NCI-H2081 (cell line): ENCODE results near the gene CTRB2.
"Not testable (repeated sequence)": the region's sequence is repeated elsewhere in the genome, so short reads cannot be mapped to it uniquely, and the experiment has no call there.

ENCODE experiments used
- DNase-seq, 2 experiments: peaks; one replicate each; lab custom pipeline; 2025; lab: John Stamatoyannopoulos, UW

The CTRB2 gene

DNA sequence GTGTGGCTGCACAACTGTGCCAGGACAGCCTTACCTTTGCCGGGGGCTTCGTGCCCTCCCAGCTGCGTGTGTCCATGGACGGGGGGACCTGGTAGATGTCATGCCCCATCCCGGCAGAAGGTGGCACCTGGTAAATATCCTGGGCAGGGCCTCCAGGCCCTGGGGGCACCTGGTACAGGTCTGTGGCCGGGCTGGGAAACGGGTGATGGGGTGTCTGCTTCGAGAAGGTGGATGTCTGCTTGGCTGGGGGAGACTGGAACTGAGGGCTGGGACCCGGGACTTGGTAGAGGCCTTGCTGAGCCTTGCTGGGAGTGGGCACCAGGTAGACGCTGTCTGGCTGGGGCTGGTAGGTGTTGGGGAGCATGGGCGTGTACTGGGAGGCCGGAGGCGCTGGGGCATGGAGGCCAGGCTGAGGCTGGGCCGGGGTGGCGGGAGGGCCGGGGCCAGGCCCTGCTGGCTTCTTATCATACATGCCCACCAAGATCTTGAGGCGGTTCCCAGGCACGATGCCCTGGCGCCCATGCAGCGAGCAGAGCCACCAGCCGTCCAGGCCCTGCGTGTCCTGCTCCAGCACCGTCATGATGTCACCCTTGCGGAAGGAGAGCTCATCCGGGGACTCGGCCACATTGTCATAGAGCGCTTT lies 35.6 kb upstream of the CTRB2 start:
- not testable (repeated sequence) for DNase-seq

- no peak for DNase-seq
Observed at GRCh38 chr16:75241955-75242354, 35.0 kb upstream of the CTRB2 start.

DNA sequence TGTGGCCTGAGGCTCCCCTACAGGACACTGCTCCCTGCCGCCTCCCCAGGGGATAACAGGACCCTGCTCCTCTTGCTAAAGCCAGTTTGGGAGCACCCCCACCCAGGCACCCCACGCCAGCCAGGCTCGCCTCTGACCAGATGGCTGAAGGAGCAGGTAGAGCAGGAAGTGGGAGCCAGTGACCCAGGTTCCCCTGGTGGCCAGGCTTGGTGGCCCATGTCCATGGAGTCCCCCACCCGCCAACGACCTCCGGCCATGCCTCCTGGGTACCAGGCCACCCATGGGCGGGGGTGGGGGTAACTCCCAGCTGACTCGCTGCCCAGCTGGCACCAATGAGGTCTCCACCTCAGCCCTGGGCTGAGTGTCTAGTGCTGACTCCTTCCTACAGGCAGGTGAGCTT lies 34.5 kb upstream of the CTRB2 start:
- no peak for DNase-seq

DNA sequence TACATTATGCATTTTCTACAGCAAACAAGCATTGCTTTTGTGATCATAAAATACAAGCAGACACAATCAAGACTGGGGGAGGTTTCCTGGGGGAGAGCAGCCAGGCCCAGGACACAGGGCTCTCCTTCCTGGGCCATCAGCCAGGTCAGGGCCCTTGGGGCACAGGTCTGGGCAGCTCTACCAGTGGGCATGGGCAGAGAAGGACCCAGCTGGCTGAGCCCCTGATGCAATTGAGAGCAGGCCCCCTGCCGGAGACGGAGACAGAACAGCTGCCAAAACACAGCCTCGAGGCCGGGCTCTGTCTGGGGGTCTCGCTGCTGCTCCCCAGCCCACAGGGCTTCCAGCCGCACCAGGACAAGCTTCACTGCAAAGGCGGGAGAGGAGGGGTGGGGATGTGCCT lies 33.7 kb upstream of the CTRB2 start:
- DNase-seq, result not testable (repeated sequence)

DNA sequence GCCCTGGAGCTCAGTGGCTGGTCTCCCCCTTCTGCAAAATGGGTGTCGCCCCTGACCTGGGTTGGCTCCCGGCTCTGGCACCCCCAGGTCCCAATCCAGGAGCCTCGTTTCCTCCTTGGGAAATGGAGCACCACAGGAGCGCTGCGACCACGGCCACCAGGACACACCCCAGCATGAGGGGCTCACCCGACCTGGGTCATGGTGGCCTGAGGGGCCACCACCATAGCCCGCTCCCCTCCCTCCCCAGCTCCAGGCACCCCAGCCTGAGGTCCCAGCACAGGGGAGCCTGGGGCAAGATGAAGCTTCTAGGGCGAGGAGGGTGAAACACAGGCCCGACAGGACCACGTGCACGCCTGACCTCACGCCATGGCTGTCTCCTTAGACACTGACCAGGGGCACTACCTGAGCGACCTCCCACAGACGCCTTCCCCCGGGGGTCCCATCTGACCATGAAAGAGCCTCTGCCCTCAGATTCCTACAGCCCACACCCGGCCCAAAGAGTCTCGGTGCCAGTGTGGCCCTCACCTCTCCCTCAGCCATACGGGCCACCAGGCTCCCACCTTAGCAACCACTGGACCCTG lies 32.7 kb upstream of the CTRB2 start:
- DNase-seq, result no peak

DNA sequence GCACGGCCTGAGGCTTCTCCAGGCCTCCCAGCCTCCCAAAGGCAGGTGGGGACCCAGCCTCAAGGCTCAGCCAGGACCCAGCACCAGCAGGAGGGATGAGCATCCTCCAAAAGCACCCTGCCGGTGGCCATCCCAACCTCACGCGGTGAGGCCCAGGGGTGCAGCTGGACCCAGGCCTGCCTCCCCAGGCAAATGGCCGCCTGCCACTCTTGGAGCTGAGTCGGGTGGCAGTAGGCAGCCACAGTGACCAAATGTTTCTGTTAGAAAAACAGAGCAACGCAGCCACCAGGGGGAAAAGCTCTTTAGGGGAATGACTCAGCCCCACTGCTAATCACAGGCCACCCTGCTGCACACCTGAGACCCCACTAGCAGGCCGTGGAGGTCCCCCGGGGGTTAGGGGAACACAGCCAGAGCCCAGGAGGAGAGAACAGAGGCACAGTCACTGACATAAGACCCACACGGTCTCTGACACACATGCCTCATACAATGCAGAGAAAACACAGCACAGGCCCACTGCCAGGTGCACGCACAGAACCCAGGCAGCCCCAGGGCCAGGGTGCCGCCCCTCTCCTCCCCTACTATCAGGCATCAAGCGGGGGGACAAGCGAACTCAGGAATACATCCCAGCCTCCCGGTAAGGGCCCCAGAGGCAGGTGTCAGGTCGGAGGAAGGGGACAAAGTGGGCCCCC lies 32.0 kb upstream of the CTRB2 start:
- no peak for DNase-seq

- DNase-seq, result no peak
Observed at GRCh38 chr16:75238132-75238852, 31.3 kb upstream of the CTRB2 start.

DNA sequence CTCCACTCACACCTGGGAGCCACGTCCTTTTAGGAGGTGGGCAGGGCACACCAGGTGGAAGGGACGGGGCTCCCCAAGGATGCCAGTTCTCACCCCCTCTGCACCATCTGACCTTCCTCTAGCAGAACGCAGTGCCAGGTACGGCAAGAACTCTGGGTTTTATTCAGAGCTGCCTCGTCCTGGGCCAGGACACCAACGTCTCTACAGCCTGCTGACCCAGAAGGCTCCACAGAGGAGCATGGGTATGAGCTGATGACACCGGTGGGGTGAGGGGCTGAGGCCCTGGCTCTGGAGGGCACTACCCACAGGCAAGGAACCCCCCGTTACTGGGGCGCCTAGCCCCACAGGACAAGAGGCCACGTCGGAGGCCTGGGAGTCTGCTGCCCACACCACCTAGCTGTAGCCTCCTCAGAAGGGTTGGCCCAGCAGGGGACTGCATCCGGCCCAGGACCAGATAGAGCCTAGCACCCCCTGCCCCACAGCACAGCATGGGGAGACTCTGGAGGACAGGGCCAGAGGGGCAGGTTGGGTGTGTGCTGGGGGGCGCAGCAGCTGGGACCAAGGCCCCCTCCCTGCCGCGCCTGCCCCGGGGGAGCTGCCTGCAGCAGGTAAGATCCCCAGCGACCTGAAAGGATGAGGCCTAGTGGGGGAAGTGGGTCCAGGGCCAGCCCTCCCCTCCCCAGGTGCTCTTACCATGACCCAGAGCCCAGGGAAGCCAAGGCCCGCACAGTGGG lies 30.6 kb upstream of the CTRB2 start:
- no peak for DNase-seq

DNA sequence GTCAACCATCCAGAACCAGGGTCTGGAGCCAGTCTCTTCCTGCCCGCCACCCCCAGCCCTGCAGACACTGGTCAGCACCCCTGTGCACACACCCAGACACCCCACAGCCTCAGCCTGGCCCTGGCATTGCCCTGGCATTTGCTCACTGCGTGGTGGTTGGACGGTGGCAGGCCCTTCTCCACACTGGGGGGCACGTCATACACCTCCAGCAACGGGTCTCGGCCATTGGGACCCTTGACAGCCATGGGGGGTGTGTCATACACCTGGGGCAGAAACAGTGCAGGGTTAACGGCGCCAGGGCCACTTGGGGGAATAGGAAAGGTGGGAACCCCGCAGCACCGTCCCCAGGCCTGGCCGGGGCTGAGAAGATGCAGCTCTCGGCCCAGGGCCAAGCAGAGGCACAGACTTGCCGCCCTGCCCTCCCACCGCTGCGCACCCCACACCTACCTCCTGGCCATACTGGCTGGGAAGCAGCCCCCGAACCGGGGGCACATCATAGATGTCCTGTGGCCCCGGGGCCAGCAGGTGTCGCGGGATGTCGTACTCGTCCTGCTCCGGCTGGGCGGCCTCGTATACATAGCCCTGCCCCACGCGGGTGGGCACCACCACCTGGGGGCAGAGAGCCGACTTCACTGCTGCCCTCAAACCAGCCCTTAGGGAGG lies 29.9 kb upstream of the CTRB2 start:
- DNase-seq, result no peak

DNA sequence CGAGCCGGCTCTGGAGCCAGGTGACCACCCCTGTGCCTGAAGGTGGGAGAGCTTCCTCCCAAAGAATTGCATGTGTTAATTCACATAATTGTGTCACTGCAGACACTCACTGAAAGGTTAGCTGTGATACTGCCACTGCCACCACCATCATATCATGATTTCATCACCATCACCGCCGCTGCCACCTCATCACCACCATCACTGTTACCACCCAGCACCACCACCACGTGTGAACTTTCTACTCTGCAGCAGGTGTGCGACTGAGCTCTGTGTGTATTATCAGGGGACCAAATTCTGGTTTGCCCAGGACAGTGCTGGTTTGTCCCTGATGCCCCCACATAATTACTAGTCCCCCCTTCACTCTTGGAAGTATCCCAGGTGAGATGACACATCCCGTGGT lies 29.3 kb upstream of the CTRB2 start:
- DNase-seq, result no peak

GRCh38 chr16:75235721-75236193 lies 28.8 kb upstream of the CTRB2 start:
- DNase-seq, result no peak

DNA sequence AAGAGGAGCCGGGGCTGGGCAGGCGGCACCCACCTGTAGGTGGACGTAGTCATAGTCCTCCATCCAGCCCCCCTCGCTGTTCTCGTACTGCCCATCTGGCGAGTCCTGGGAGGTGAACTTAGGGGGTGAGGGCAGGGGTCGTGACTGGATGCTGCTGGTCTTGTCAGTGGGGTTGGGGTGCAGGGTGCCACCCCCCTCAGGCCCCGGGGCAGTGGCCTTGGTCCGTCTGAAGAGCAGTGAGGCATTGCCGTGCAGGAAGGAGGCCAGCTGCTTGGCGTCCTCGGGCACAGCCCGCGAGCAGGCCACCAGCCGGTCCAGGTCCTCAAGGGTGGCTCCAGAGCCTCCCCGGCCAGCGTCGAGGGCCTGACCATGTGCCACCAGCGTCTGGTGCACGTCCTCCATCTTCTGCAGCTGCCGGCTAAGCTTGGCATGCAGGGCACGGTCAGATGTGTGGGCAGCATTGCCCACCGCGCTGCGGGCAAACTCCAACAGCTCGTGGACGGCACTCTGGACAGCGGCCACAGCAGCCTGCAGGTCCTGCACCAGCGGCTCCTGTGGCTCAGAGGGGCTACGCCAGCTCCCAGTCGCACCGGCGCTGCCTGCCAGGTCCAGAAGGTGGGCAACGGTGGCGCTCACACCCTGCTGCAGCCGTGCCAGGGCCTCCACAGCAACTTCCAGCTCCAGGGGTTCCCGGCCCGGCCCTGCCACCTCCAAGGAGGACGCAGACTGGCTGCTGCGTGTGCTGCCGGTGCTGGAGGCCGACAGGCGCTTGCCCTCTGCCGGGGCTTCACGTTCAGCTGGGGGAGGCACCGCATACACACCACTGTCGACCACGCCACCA lies 28.1 kb upstream of the CTRB2 start:
- DNase-seq, result no peak

DNA sequence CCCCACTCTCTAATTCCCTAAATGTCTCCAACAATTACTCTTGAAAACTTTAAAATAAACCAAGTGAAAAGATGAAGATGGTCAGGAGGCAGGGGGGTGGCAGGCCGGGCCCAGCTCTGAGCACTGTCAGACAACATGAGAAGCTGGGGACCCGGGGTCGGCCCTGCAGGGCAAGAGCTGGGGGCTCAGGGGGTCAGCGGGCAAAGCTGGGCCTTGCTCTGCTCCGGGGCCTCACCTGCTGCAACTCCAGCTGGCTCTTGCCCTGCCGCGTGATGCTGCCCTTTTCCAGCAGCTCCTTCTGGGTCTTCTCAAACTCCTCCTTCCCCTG lies 26.6 kb upstream of the CTRB2 start:
- DNase-seq, result no peak

DNA sequence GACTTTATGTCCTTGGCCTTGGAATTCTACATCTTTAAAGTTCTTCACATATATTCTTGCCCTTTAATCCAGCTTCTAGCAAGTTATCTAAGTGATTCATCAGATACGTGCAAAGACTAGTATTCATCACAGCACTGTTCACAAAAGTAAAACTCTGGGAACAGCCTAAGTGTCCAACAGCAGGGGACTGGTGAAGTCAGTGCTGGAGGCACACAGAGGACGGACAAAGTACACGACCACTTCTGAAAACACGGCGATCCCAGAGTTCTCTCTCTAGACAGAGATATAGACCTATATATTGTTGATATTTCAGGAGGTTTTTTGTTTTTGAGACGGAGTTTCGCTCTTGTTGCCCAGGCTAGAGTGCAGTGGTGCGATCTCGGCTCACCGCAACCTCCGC lies 24.6 kb upstream of the CTRB2 start:
- no peak for DNase-seq

- DNase-seq, result no peak
Observed at GRCh38 chr16:75230471-75231110, 23.6 kb upstream of the CTRB2 start.

GRCh38 chr16:75229172-75230031 lies 22.4 kb upstream of the CTRB2 start:
- no peak for DNase-seq

DNA sequence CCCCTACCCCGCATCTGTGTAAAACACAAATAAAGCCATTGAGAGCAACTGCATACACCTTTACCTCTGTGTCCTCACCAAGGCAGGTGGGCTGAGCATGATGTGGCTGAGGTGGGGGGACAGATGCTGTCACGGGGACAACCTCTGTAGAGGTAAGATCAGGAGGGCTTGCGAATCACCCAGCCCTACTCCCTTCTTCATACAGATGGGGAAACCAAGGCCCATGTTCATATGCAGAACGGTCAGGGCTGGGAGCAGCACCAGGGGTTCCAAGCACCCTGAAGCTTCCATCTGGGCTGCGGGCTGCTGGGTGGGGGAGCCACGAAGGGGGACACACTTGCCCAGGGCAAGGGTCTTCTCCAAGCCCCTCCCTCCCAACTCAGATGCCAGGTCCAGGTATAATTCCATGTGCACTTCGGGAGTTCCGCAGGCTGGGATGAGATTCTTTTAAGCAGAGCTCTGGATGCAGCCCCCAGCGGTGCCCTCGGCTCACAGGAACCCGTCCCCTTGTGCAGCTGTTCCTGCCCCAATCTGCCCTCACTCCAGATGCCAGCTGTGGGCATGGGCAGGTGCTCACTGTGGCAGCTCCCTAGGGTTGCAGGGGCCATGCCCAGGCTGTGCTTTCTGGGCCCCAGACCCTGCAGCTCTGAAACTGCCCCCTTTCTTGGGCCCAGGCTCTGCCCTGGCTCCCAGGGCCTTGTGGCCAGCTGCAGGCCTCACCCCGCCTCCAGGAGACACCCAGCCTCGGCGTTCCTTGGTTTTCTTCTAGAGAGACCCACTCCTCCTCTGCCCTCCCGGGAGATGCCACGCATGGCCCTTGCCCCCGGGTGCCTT lies 21.4 kb upstream of the CTRB2 start:
- DNase-seq, result no peak

DNA sequence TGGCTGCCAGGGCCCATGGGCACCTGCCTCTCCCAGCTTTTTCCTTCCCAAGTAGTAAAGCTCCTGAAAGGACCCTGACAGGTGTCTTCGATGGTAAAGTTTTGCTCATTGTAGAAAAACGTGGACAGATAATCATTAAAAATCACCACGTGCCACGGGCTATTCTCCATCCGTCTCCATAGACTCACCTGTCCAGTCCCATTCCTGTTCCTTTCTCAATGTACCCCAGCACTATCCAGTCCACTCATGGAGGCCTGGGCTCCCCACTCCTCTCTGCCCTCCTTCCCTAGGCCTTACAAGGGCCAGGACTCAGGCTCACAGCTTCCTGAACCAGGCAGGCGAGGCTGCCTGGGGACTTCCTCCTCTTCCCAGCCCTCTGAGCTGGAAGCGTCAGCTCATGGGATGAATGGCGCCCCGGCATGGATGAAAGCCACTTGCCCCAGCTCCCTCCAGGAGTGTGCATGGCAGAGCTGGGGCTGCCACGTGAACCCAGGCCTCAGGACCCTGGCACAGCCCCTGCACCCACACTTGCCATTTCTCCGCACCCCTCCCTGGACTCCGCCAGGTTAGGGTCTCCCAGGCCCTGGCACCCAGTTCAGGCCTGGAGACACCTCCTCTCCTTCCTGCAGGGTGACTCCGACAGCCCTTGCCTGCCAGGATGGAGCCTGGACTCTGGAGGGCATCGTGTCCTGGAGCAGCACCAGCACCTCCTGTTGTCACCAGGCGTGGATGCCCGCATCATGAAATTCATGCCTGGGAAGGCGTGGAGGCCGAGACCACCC lies 20.6 kb upstream of the CTRB2 start:
- no peak for DNase-seq
